ENCODE results near the gene NCK2. TPM values are rescaled to one million over a fixed set of nuclear protein-coding genes. Genes with fewer than 3 reads are reported as not detected.
"Not testable (repeated sequence)": the region's sequence is repeated elsewhere in the genome, so short reads cannot be mapped to it uniquely, and the experiment has no call there.

The NCK2 gene
- total RNA-seq, 1 donor from 2014 or later = 55.2 TPM

GRCh38 chr2:105768961-105769452 lies 24.3 kb downstream of the NCK2 start:
- Mint-ChIP-seq H3K4me3 (ENCODE audit: unreplicated experiment) (no peak overlapping the region), H3K4me1 (ENCODE audit: low read depth) (peaks cover 37% of the 10 kb centered on the region)

GRCh38 chr2:105769504-105769903 lies 24.8 kb downstream of the NCK2 start:
- H3K4me1 Mint-ChIP-seq (ENCODE audit: low read depth) = peaks cover 40% of the 10 kb centered on the region
- H3K27me3 Mint-ChIP-seq (ENCODE audit: low read depth) = no peaks in the 10 kb centered on the region
- H3K4me3 Mint-ChIP-seq (ENCODE audit: unreplicated experiment) = no peak overlapping the region
- no peak for DNase-seq (ENCODE audit: low spot score)
- no peak overlapping the region for H3K27ac Mint-ChIP-seq (ENCODE audit: unreplicated experiment)
- peaks cover 6% of the 10 kb centered on the region for H3K36me3 Mint-ChIP-seq (ENCODE audit: low read depth)
- H3K9me3 Mint-ChIP-seq (ENCODE audit: low read depth) = no peaks in the 10 kb centered on the region
- peak; percentile 34 for TF ChIP-seq CTCF (IDR thresholded peaks at IDR 0.05)

More at GRCh38 chr2:105768961-105769452, 24.3 kb downstream of the NCK2 start:
- H3K9me3 Mint-ChIP-seq (ENCODE audit: low read depth) = no peaks in the 10 kb centered on the region
- TF ChIP-seq CTCF (IDR thresholded peaks at IDR 0.05) = no peak
- peaks cover 6% of the 10 kb centered on the region for H3K36me3 Mint-ChIP-seq (ENCODE audit: low read depth)
- DNase-seq (ENCODE audit: low spot score) = no peak
- H3K27ac Mint-ChIP-seq (ENCODE audit: unreplicated experiment) = peak overlapping the region; percentile 2
- no peaks in the 10 kb centered on the region for H3K27me3 Mint-ChIP-seq (ENCODE audit: low read depth)

GRCh38 chr2:105770149-105770548 lies 25.4 kb downstream of the NCK2 start:
- Mint-ChIP-seq H3K9me3 (ENCODE audit: low read depth) (no peaks in the 10 kb centered on the region), H3K4me1 (ENCODE audit: low read depth) (peaks cover 41% of the 10 kb centered on the region), H3K36me3 (ENCODE audit: low read depth) (peaks cover 6% of the 10 kb centered on the region), H3K27ac (ENCODE audit: unreplicated experiment) (no peak overlapping the region), H3K27me3 (ENCODE audit: low read depth) (no peaks in the 10 kb centered on the region), H3K4me3 (ENCODE audit: unreplicated experiment) (no peak overlapping the region)
- DNase-seq (ENCODE audit: low spot score) = no peak
- TF ChIP-seq CTCF (IDR thresholded peaks at IDR 0.05) = no peak

GRCh38 chr2:105771291-105771690 lies 26.6 kb downstream of the NCK2 start:
- peaks cover 41% of the 10 kb centered on the region for H3K4me1 Mint-ChIP-seq (ENCODE audit: low read depth)
- DNase-seq (ENCODE audit: low spot score) = not testable (repeated sequence)

GRCh38 chr2:105771836-105772235 lies 27.1 kb downstream of the NCK2 start:
- no peak for DNase-seq (ENCODE audit: low spot score)
- Mint-ChIP-seq H3K4me3 (ENCODE audit: unreplicated experiment) (peak overlapping the region; percentile 6), H3K4me1 (ENCODE audit: low read depth) (peaks cover 41% of the 10 kb centered on the region), H3K27ac (ENCODE audit: unreplicated experiment) (peak overlapping the region; percentile 89), H3K36me3 (ENCODE audit: low read depth) (peaks cover 5% of the 10 kb centered on the region), H3K27me3 (ENCODE audit: low read depth) (no peaks in the 10 kb centered on the region), H3K9me3 (ENCODE audit: low read depth) (no peaks in the 10 kb centered on the region)
- no peak for TF ChIP-seq CTCF (IDR thresholded peaks at IDR 0.05)

More at GRCh38 chr2:105771291-105771690, 26.6 kb downstream of the NCK2 start:
- H3K36me3 Mint-ChIP-seq (ENCODE audit: low read depth); H3K27me3 Mint-ChIP-seq (ENCODE audit: low read depth); H3K4me3 Mint-ChIP-seq (ENCODE audit: unreplicated experiment); H3K9me3 Mint-ChIP-seq (ENCODE audit: low read depth): not testable (repeated sequence)
- H3K27ac Mint-ChIP-seq (ENCODE audit: unreplicated experiment) = peak overlapping the region; percentile 89

DNA sequence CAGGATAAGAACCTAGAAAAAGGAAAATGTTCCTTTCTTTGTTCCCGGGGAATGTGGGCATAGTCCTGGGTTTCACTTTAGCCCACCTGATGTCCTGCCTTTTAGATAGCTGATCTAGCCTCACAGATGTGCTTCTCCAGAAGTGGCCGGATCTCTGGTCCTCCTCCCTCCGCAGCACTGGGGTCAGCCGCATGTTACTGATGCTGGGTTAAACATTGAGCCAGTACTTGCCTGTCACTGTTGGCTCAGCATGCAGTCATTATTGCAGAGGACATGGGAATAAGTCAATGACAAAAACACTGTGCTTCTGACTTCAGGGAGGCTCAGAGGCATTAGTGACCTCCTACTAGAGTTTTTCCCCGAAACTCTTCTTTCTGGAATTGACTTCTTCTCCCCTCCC lies 27.6 kb downstream of the NCK2 start:
- Mint-ChIP-seq H3K9me3 (ENCODE audit: low read depth) (no peaks in the 10 kb centered on the region), H3K27me3 (ENCODE audit: low read depth) (no peaks in the 10 kb centered on the region), H3K27ac (ENCODE audit: unreplicated experiment) (peak overlapping the region; percentile 89), H3K4me1 (ENCODE audit: low read depth) (peaks cover 41% of the 10 kb centered on the region), H3K4me3 (ENCODE audit: unreplicated experiment) (no peak overlapping the region), H3K36me3 (ENCODE audit: low read depth) (peaks cover 2% of the 10 kb centered on the region)
- TF ChIP-seq CTCF (IDR thresholded peaks at IDR 0.05) = no peak
- no peak for DNase-seq (ENCODE audit: low spot score)
